ENCODE measurements around the gene PCTP. TPM values are rescaled to one million over a fixed set of nuclear protein-coding genes. Genes with fewer than 3 reads are reported as not detected.
A peak's percentile ranks its signal among the peaks of the same experiment; 100 is the strongest.

The PCTP gene
- total RNA-seq, 6 donors from 2014 or later: 13.6 to 28.3 (median 21.9) TPM

GRCh38 chr17:55729484-55729883, 21.4 kb upstream of the PCTP start:
- peak overlapping the region; percentile 82 to 91 (median 86) for H3K27ac ChIP-seq
- ATAC-seq (ENCODE audit: low FRiP score in 2 of 2): no peak
- peaks cover 0 to 3% (median 0%) of the 10 kb centered on the region in 4 donors for H3K36me3 ChIP-seq
- H3K27me3 ChIP-seq: no peaks in the 10 kb centered on the region
- no peak for TF ChIP-seq POLR2AphosphoS5 (IDR thresholded peaks at IDR 0.05)
- no peak for TF ChIP-seq EP300 (IDR thresholded peaks at IDR 0.05)
- TF ChIP-seq CTCF (IDR thresholded peaks at IDR 0.05): no peak
- TF ChIP-seq POLR2A (IDR thresholded peaks at IDR 0.05): no peak
- H3K9me3 ChIP-seq: no peaks in the 10 kb centered on the region
- no peak for DNase-seq
- H3K4me3 ChIP-seq: peak overlapping the region in 3 of 4 donors; percentile 12 to 58 (median 50)
- H3K4me1 ChIP-seq: peaks cover 11 to 25% (median 15%) of the 10 kb centered on the region in 4 donors
- 54 to 71% methylated on average over 1 of the region's 1 CpG for WGBS, 2 donors

- peak overlapping the region in 3 of 4 donors; percentile 12 to 58 (median 50) for H3K4me3 ChIP-seq
- no peaks in the 10 kb centered on the region for H3K27me3 ChIP-seq
- peak overlapping the region; percentile 82 to 91 (median 86) for H3K27ac ChIP-seq
- H3K36me3 ChIP-seq: no peaks in the 10 kb centered on the region
- no peak for TF ChIP-seq EP300 (IDR thresholded peaks at IDR 0.05)
- TF ChIP-seq POLR2A (IDR thresholded peaks at IDR 0.05): peak in 1 of 4 donors; percentile 4
- TF ChIP-seq POLR2AphosphoS5 (IDR thresholded peaks at IDR 0.05): no peak
- TF ChIP-seq CTCF (IDR thresholded peaks at IDR 0.05): no peak
- ATAC-seq (ENCODE audit: low FRiP score in 2 of 2) (no peak), DNase-seq (no peak)
- H3K9me3 ChIP-seq: no peaks in the 10 kb centered on the region
- WGBS, 2 donors: 28 to 32% methylated on average over 1 of the region's 1 CpG
- H3K4me1 ChIP-seq: peaks cover 11 to 27% (median 15%) of the 10 kb centered on the region in 4 donors
These were observed 20.5 kb upstream of the PCTP start for GRCh38 chr17:55730380-55730779.

GRCh38 chr17:55730808-55731207, 20.0 kb upstream of the PCTP start:
- Histone ChIP-seq H3K4me1 (peaks cover 11 to 30% (median 15%) of the 10 kb centered on the region in 4 donors), H3K4me3 (peak overlapping the region in 3 of 4 donors; percentile 30 to 58 (median 50)), H3K27me3 (no peaks in the 10 kb centered on the region), H3K36me3 (no peaks in the 10 kb centered on the region), H3K27ac (peak overlapping the region; percentile 82 to 91 (median 86)), H3K9me3 (no peaks in the 10 kb centered on the region)
- ATAC-seq (ENCODE audit: low FRiP score in 2 of 2) (no peak), DNase-seq (no peak)
- TF ChIP-seq POLR2A (IDR thresholded peaks at IDR 0.05): peak in 1 of 4 donors; percentile 11
- peak in 2 of 4 donors; percentile 6 to 71 for TF ChIP-seq EP300 (IDR thresholded peaks at IDR 0.05)
- no peak for TF ChIP-seq CTCF (IDR thresholded peaks at IDR 0.05)
- peak in 1 of 2 donors; percentile 48 for TF ChIP-seq POLR2AphosphoS5 (IDR thresholded peaks at IDR 0.05)
- WGBS, 2 donors: 35 to 36% methylated on average over 3 of the region's 3 CpGs

- DNase-seq (peak in 1 of 2 donors; percentile 37), ATAC-seq (ENCODE audit: low FRiP score in 2 of 2) (peak; percentile 75 to 86)
- peak overlapping the region; percentile 82 to 91 (median 86) for H3K27ac ChIP-seq
- H3K36me3 ChIP-seq: no peaks in the 10 kb centered on the region
- 26 to 41% methylated on average over 10 of the region's 10 CpGs for WGBS, 2 donors
- H3K4me1 ChIP-seq: peaks cover 11 to 26% (median 14%) of the 10 kb centered on the region in 4 donors
- no peaks in the 10 kb centered on the region for H3K27me3 ChIP-seq
- no peaks in the 10 kb centered on the region for H3K9me3 ChIP-seq
- TF ChIP-seq POLR2A (IDR thresholded peaks at IDR 0.05) (peak in 3 of 4 donors; percentile 37 to 60 (median 42)), EP300 (IDR thresholded peaks at IDR 0.05) (peak in 1 of 4 donors; percentile 31), CTCF (IDR thresholded peaks at IDR 0.05) (no peak), POLR2AphosphoS5 (IDR thresholded peaks at IDR 0.05) (peak; percentile 33 to 79)
- peak overlapping the region; percentile 4 to 58 (median 40) for H3K4me3 ChIP-seq
These were observed 19.1 kb upstream of the PCTP start for GRCh38 chr17:55731586-55732250.

Measured in upper lobe of left lung (tissue), 6 donors.